ENCODE results near the gene KIRREL3.

The KIRREL3 gene

DNA sequence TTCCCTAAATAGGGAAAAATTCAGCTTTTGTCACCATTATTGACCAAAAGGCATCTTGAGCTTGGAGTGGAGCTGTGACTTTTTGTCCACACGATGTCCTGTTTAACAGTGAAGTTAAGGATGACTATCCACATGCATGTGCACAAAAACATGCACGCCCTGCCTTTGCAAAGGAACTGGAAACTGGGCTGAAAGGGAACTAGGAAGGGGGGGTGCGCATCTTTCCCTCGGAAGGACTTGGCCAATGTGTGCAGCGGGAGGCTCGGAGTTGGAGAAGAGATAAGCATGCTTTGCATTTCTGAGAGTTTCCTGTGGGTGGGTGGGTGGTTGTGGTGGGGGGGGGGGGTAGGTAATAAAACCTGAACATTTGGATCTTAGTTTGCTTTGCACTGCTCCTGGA is 411 bp upstream of the KIRREL3 start:
- Histone ChIP-seq H3K36me3 (ENCODE audit: low read length) (no peaks in the 10 kb centered on the region), H3K27ac (ENCODE audit: low read depth, low read length) (no peak overlapping the region), H3K4me3 (ENCODE audit: insufficient read depth, low read length, poor library complexity, severe bottlenecking) (no peak overlapping the region), H3K9me2 (replicated peaks; ENCODE audit: insufficient read depth, low read length) (no peaks in the 10 kb centered on the region), H3K9ac (ENCODE audit: low read length) (no peak overlapping the region), H3K27me3 (ENCODE audit: low read length) (no peaks in the 10 kb centered on the region), H3K4me2 (ENCODE audit: low read depth, low read length, poor library complexity, severe bottlenecking) (no peak overlapping the region), H3F3A (ENCODE audit: insufficient read depth) (no peaks in the 10 kb centered on the region), H3K9me3 (ENCODE audit: insufficient read depth, low read length) (no peaks in the 10 kb centered on the region), H3K79me2 (ENCODE audit: insufficient read depth, low read length) (no peaks in the 10 kb centered on the region), H4K20me1 (ENCODE audit: low read depth, low read length) (no peaks in the 10 kb centered on the region), H2AFZ (ENCODE audit: low read depth, low read length, severe bottlenecking) (no peak overlapping the region)
- TF ChIP-seq, protein P1, sequence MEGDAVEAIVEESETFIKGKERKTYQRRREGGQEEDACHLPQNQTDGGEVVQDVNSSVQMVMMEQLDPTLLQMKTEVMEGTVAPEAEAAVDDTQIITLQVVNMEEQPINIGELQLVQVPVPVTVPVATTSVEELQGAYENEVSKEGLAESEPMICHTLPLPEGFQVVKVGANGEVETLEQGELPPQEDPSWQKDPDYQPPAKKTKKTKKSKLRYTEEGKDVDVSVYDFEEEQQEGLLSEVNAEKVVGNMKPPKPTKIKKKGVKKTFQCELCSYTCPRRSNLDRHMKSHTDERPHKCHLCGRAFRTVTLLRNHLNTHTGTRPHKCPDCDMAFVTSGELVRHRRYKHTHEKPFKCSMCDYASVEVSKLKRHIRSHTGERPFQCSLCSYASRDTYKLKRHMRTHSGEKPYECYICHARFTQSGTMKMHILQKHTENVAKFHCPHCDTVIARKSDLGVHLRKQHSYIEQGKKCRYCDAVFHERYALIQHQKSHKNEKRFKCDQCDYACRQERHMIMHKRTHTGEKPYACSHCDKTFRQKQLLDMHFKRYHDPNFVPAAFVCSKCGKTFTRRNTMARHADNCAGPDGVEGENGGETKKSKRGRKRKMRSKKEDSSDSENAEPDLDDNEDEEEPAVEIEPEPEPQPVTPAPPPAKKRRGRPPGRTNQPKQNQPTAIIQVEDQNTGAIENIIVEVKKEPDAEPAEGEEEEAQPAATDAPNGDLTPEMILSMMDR (IDR thresholded peaks at IDR 0.05; ENCODE audit: insufficient read depth, low read length, poor library complexity, severe bottlenecking), result no peak
- TF ChIP-seq EZH2phosphoT487 (conservative IDR thresholded peaks at IDR 0.05; ENCODE audit: low read length), result no peak

DNA sequence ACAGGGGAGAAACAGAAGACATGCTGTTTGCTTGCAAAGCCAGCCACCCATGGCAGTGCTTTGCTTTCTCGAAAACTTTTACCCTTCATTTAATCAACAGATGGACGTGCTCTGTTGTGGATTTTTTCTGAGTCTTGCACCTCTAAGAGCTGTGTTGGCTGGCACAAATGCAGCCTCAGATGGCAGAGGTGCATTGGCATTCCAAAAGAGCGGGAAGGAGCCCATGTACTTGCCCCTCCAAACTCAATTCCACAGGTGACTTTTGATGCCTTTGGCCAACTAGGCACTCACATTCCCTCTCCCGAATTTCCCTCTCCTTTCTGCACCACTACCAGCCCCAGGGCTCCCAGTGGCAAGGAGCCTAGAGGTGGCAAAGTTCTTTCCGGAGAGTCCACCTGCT is 1.2 kb downstream of the KIRREL3 start:
- H3K4me2 ChIP-seq (ENCODE audit: low read depth, low read length, poor library complexity, severe bottlenecking), result no peak overlapping the region

GRCh38 chr11:126997641-126998040 is 2.9 kb downstream of the KIRREL3 start:
- Histone ChIP-seq H3K4me3 (ENCODE audit: insufficient read depth, low read length, poor library complexity, severe bottlenecking) (no peak overlapping the region), H3K9ac (ENCODE audit: low read length) (no peak overlapping the region), H3K79me2 (ENCODE audit: insufficient read depth, low read length) (no peaks in the 10 kb centered on the region), H3K27me3 (ENCODE audit: low read length) (no peaks in the 10 kb centered on the region), H3K4me2 (ENCODE audit: low read depth, low read length, poor library complexity, severe bottlenecking) (no peak overlapping the region), H3K36me3 (ENCODE audit: low read length) (no peaks in the 10 kb centered on the region), H3K9me2 (replicated peaks; ENCODE audit: insufficient read depth, low read length) (no peaks in the 10 kb centered on the region), H3F3A (ENCODE audit: insufficient read depth) (no peaks in the 10 kb centered on the region), H3K9me3 (ENCODE audit: insufficient read depth, low read length) (no peaks in the 10 kb centered on the region), H2AFZ (ENCODE audit: low read depth, low read length, severe bottlenecking) (no peak overlapping the region), H3K27ac (ENCODE audit: low read depth, low read length) (no peak overlapping the region), H4K20me1 (ENCODE audit: low read depth, low read length) (no peaks in the 10 kb centered on the region)
- TF ChIP-seq, protein P1 (IDR thresholded peaks at IDR 0.05; ENCODE audit: insufficient read depth, low read length, poor library complexity, severe bottlenecking), result no peak
- TF ChIP-seq EZH2phosphoT487 (conservative IDR thresholded peaks at IDR 0.05; ENCODE audit: low read length), result no peak

More for the DNA sequence above, 1.2 kb downstream of the KIRREL3 start:
- Histone ChIP-seq H4K20me1 (ENCODE audit: low read depth, low read length) (no peaks in the 10 kb centered on the region), H3K27me3 (ENCODE audit: low read length) (no peaks in the 10 kb centered on the region), H2AFZ (ENCODE audit: low read depth, low read length, severe bottlenecking) (no peak overlapping the region), H3K9me2 (replicated peaks; ENCODE audit: insufficient read depth, low read length) (no peaks in the 10 kb centered on the region), H3K9me3 (ENCODE audit: insufficient read depth, low read length) (no peaks in the 10 kb centered on the region), H3K27ac (ENCODE audit: low read depth, low read length) (no peak overlapping the region), H3K79me2 (ENCODE audit: insufficient read depth, low read length) (no peaks in the 10 kb centered on the region), H3F3A (ENCODE audit: insufficient read depth) (no peaks in the 10 kb centered on the region), H3K4me3 (ENCODE audit: insufficient read depth, low read length, poor library complexity, severe bottlenecking) (no peak overlapping the region), H3K9ac (ENCODE audit: low read length) (no peak overlapping the region), H3K36me3 (ENCODE audit: low read length) (no peaks in the 10 kb centered on the region)
- TF ChIP-seq, protein P1 (IDR thresholded peaks at IDR 0.05; ENCODE audit: insufficient read depth, low read length, poor library complexity, severe bottlenecking), result no peak
- no peak for TF ChIP-seq EZH2phosphoT487 (conservative IDR thresholded peaks at IDR 0.05; ENCODE audit: low read length)

Measured in SU-DHL-6 (cell line).